Naive thymus-derived CD4-positive, alpha-beta T cell (primary cell): ENCODE measurements around the gene TMIE. TPM values are rescaled to one million over a fixed set of nuclear protein-coding genes. Genes with fewer than 3 reads are reported as not detected.
"Not testable (repeated sequence)": the region's sequence is repeated elsewhere in the genome, so short reads cannot be mapped to it uniquely, and the experiment has no call there.

Experiments
- ATAC-seq: fragments of 150-1000 bp; cut with Tn5 transposase; 2 replicates; pipeline ENCODE4 v1.10.0; 2021; ENCODE audit warnings: mild to moderate bottlenecking, moderate library complexity
- CTCF ChIA-PET: fragments of 350-600 bp; sonication (Branson Sonifier 250); formaldehyde crosslinking; loops from one replicate; lab custom pipeline; 2021; ENCODE audit warnings: antibody characterized with exemption; lab: Charles Lee
- POLR2A ChIA-PET: fragments of 350-600 bp; sonication (Branson Sonifier 250); formaldehyde crosslinking; loops from one replicate; lab custom pipeline; 2021; ENCODE audit warnings: antibody characterized with exemption, inconsistent platforms; lab: Charles Lee
- DNase-seq, 9 donors: peaks; one replicate each; pipeline versions ENCODE4 v3.0.0 to v3.0.0-alpha.2; 2020 to 2022; ENCODE audit warnings: mixed read lengths in 1 of 9
- H3K27ac ChIP-seq: one replicate; pipeline ENCODE4 v1.7.0; 2013; ENCODE audit warnings: mild to moderate bottlenecking, low read depth, low read length, moderate library complexity
- H3K27me3 ChIP-seq, 2 donors: one replicate each; pipeline ENCODE4 v1.7.0; 2013; ENCODE audit warnings: low read length in 2 of 2, mild to moderate bottlenecking in 2 of 2, moderate library complexity in 2 of 2; ENCODE audit not compliant: control insufficient read depth in 2 of 2, insufficient read depth in 2 of 2
- H3K36me3 ChIP-seq, 3 experiments: 1 replicate in 2 of 3; 2 replicates in 1 of 3; pipeline ENCODE4 v1.7.0; 2013; ENCODE audit warnings: low read length in 3 of 3, mild to moderate bottlenecking in 3 of 3, moderate library complexity in 1 of 3; ENCODE audit not compliant: insufficient read depth in 3 of 3, control insufficient read depth in 2 of 3
- H3K4me1 ChIP-seq, 2 donors: one replicate each; pipeline ENCODE4 v1.7.0; 2013; ENCODE audit warnings: low read length in 2 of 2, mild to moderate bottlenecking in 2 of 2, moderate library complexity in 1 of 2; ENCODE audit not compliant: control insufficient read depth in 2 of 2, insufficient read depth in 2 of 2
- H3K4me3 ChIP-seq: 2 replicates; pipeline ENCODE4 v1.7.0; 2013; ENCODE audit warnings: mild to moderate bottlenecking, low read length
- H3K9me3 ChIP-seq, 3 experiments: 1 replicate in 2 of 3; 2 replicates in 1 of 3; pipeline ENCODE4 v1.7.0; 2013; ENCODE audit warnings: low read length in 3 of 3; ENCODE audit not compliant: control insufficient read depth in 2 of 3
- H3K27ac Mint-ChIP-seq, 9 donors: one replicate each; pipeline ENCODE4 v1.8.0; 2020 to 2022; ENCODE audit warnings: mixed read lengths in 9 of 9, mild to moderate bottlenecking in 8 of 9, moderate library complexity in 5 of 9, inconsistent platforms in 2 of 9
- H3K27me3 Mint-ChIP-seq, 5 donors: one replicate each; pipeline ENCODE4 v1.8.0; 2021 to 2022; ENCODE audit warnings: mixed read lengths in 5 of 5, mild to moderate bottlenecking in 1 of 5
- H3K36me3 Mint-ChIP-seq, 5 donors: one replicate each; pipeline ENCODE4 v1.8.0; 2020 to 2022; ENCODE audit warnings: mixed read lengths in 5 of 5, mild to moderate bottlenecking in 3 of 5, inconsistent platforms in 1 of 5
- H3K4me1 Mint-ChIP-seq, 7 donors: one replicate each; pipeline ENCODE4 v1.8.0; 2020 to 2022; ENCODE audit warnings: mixed read lengths in 7 of 7, mild to moderate bottlenecking in 3 of 7, inconsistent platforms in 1 of 7
- H3K4me3 Mint-ChIP-seq, 10 donors: one replicate each; pipeline ENCODE4 v1.8.0; 2020 to 2022; ENCODE audit warnings: mild to moderate bottlenecking in 10 of 10, mixed read lengths in 10 of 10, moderate library complexity in 6 of 10, inconsistent platforms in 2 of 10
- H3K9me3 Mint-ChIP-seq, 11 donors: one replicate each; pipeline ENCODE4 v1.8.0; 2020 to 2022; ENCODE audit warnings: mixed read lengths in 11 of 11, mild to moderate bottlenecking in 4 of 11, inconsistent platforms in 1 of 11, moderate library complexity in 1 of 11
- intact Hi-C, 2 donors: fragments of 100-400 bp; cut with micrococcal nuclease; formaldehyde crosslinking; loops; one replicate each; pipeline ENCODE4 v1.15.1; 2023
- polyA plus RNA-seq, 2 donors: library from polyadenylated mRNA; unstranded; fragments of 300-500 nt; fragmentation: Illumina TruSeq; gene quantifications; one replicate each; pipeline ENCODE4 v1.2.3, GENCODE V29; 2021
- total RNA-seq, 6 experiments: library from RNA in 5 of 6; stranded (reverse) in 5 of 6; gene quantifications; 1 replicate in 5 of 6; 2 replicates in 1 of 6; pipeline ENCODE4 v1.2.3 and lab custom pipeline; 2021 to 2026

The TMIE gene
- total and polyA plus RNA-seq, 7 experiments from 2014 or later = 0.31 to 5.6 (median 5.1) TPM

DNA sequence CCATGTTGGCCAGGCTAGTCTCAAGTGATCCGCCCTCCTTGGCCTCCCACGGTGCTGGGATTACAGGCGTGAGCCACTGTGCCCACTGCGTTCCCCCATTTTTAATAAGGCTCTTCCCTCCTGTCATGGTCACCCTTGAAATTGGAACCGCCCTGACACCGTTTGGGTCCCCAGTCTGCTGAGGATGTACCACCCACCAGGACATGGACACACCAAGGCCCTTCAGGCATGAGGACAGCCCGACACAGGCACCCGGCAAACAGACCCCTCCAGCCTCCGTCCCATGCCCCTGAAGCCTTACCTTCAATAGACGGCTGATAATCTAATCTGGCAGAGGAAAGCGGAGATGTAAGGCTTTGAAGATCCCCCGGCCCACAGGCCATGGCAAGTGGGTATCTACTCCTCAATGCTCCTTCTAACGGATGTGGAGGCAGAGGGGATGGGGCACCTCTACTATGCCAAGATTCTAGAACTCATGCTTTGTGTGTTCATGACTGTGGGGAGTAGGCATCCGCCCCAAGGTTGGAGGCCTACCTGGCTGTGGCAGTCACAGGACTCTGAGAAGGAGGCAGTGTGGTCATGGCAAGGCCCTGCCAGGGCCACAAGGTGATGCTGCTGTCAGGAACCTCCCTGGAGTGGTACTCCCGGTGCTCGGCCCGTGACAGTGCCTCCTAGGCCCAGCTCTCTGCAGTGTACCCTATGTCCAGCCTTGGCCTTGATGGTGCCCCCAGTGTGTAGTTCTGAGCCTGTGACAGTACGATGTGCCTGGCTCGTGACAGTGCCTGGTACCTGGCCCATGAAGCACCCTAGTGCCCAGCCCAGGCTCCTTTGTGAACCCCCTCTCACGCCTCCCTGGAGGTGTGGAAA, 35.0 kb downstream of the TMIE start:
- Mint-ChIP-seq H3K9me3 (peaks cover 0 to 4% (median 0%) of the 10 kb centered on the region in 11 donors), H3K4me3 (no peak overlapping the region), H3K36me3 (no peaks in the 10 kb centered on the region), H3K27ac (no peak overlapping the region), H3K27me3 (peaks cover 3 to 20% (median 13%) of the 10 kb centered on the region in 5 donors), H3K4me1 (no peaks in the 10 kb centered on the region)
- H3K27ac ChIP-seq = no peak overlapping the region
- DNase-seq = no peak
- no peaks in the 10 kb centered on the region for H3K4me1 ChIP-seq
- H3K9me3 ChIP-seq = no peaks in the 10 kb centered on the region
- no peak overlapping the region for H3K4me3 ChIP-seq
- ChIA-PET POLR2A (no interaction called here), CTCF (no interaction called here)
- no peaks in the 10 kb centered on the region for H3K27me3 ChIP-seq
- intact Hi-C loops = no loop called here
- ATAC-seq = no peak
- H3K36me3 ChIP-seq = no peaks in the 10 kb centered on the region

DNA sequence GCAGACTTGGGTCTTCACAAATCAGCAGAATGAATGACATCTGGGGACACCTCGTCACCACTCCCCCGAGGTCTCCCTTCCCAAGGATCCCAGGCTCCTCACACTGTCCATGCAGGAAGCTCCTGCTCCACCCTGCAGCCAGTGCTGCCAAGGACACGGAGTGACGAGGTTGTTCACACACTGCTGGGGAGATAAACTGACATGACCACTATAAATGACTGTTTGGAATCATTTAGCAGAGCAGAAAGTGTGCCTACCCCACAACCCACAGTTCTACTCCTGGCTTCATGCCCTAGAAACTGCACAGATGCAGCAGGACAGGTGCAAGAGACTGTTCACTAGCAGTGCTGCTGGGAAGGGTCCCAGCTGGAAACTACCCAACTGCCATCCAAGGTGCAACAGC, 36.1 kb downstream of the TMIE start:
- H3K4me1 Mint-ChIP-seq = no peaks in the 10 kb centered on the region
- Histone ChIP-seq H3K4me3 (no peak overlapping the region), H3K4me1 (no peaks in the 10 kb centered on the region), H3K36me3 (no peaks in the 10 kb centered on the region), H3K9me3 (no peaks in the 10 kb centered on the region), H3K27me3 (no peaks in the 10 kb centered on the region), H3K27ac (no peak overlapping the region)
- intact Hi-C loops = no loop called here
- H3K27ac Mint-ChIP-seq = no peak overlapping the region
- POLR2A ChIA-PET = no interaction called here
- peaks cover 0 to 4% (median 0%) of the 10 kb centered on the region in 11 donors for H3K9me3 Mint-ChIP-seq
- ATAC-seq = no peak
- no peak overlapping the region for H3K4me3 Mint-ChIP-seq
- no peak for DNase-seq
- peaks cover 2 to 20% (median 13%) of the 10 kb centered on the region in 5 donors for H3K27me3 Mint-ChIP-seq
- CTCF ChIA-PET = no interaction called here
- no peaks in the 10 kb centered on the region for H3K36me3 Mint-ChIP-seq

DNA sequence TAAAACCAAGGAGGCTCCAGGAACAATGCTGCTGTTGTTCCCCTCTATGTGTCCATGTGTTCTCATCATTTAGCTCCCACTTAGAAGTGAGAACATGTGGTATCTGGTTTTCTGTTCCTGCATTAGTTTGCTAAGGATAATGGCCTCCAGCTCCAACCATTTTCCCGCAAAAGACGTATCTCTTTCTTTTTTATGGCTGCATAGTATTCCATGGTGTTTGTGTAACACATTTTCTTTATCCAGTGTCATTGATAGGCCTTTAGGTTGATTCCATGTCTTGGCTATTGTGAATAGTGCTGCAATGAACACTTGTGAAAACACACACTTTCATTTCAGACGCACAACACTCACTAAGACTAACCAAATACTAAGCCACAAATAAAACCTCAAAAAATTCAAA, 38.4 kb downstream of the TMIE start:
- not testable (repeated sequence) for DNase-seq, H3K36me3 Mint-ChIP-seq

DNA sequence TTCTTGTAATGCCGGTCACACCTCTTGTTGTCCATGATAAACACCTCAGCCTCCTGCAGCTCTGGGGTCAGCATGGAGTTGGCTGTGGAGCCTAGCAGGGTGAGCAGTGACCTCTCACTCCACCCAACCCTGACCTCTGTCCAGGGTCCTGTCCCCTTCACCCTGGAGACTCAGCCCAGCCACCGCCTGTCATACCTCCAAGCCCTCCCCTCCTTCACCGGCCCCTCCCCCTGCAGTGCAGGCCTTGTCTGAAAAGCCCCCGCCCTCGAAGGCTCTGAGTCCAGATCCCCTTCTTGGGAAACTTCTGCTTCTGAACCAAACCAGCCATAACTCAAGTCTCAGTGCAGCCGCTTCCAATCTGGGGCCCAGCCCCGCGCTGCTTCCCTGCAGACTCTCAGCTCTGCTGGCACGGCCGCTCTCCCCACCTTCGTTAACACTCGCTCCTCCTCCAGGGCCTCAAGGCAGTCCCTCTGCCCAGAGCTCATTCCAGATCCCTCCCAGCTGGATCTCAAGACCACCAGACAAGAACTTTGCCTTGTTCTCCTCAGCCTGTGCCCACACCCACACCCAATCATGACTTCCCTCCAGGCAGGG, 41.9 kb downstream of the TMIE start:
- H3K27ac Mint-ChIP-seq = peak overlapping the region in 1 of 9 donors; percentile 47
- POLR2A ChIA-PET = no interaction called here

More for the DNA sequence above, 38.4 kb downstream of the TMIE start:
- intact Hi-C loops, H3K36me3 ChIP-seq, H3K27me3 ChIP-seq, H3K4me3 ChIP-seq, H3K27ac ChIP-seq, CTCF ChIA-PET, ATAC-seq, H3K4me3 Mint-ChIP-seq, H3K4me1 Mint-ChIP-seq, H3K4me1 ChIP-seq, H3K27ac Mint-ChIP-seq, H3K9me3 Mint-ChIP-seq, POLR2A ChIA-PET, H3K9me3 ChIP-seq: not testable (repeated sequence)
- peaks cover 0 to 18% (median 13%) of the 10 kb centered on the region in 5 donors for H3K27me3 Mint-ChIP-seq

DNA sequence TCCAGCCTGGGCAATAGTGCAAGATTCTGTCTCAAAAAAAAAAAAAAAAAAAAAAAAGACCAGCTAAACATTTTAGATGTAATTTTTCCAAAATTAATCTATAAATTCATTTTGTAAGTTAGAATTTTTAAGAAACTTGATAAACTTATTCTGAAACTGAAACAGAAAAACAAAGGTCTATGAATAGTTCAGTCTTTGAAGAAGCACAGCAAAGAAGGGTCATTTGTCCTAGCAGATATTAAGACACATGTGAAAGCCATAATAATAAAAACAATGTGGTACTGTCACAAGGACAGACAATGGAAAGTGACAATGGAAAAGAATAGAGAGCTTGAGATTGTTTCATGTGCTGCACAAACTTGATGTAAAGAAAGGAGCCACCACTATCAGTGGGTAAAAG, 45.5 kb downstream of the TMIE start:
- no peak overlapping the region for H3K27ac Mint-ChIP-seq
- no peak overlapping the region for H3K4me3 ChIP-seq
- no peaks in the 10 kb centered on the region for H3K4me1 ChIP-seq
- no peaks in the 10 kb centered on the region for H3K4me1 Mint-ChIP-seq
- CTCF ChIA-PET = interaction anchor here (0.6 kb wide), 1 partner anchor 1472 kb away, joined by 3 read pairs; no protein-coding TSS in a partner anchor
- no peaks in the 10 kb centered on the region for H3K27me3 ChIP-seq
- peaks cover 0 to 9% (median 0%) of the 10 kb centered on the region in 5 donors for H3K27me3 Mint-ChIP-seq
- no peaks in the 10 kb centered on the region for H3K9me3 Mint-ChIP-seq
- intact Hi-C loops = no loop called here
- no peaks in the 10 kb centered on the region for H3K36me3 Mint-ChIP-seq
- no peak for DNase-seq
- ATAC-seq = no peak
- H3K36me3 ChIP-seq = no peaks in the 10 kb centered on the region
- no peak overlapping the region for H3K4me3 Mint-ChIP-seq
- POLR2A ChIA-PET = no interaction called here
- no peak overlapping the region for H3K27ac ChIP-seq
- no peaks in the 10 kb centered on the region for H3K9me3 ChIP-seq

More for the DNA sequence above, 41.9 kb downstream of the TMIE start:
- H3K4me1 ChIP-seq = no peaks in the 10 kb centered on the region
- intact Hi-C loops = no loop called here
- no peak overlapping the region for H3K4me3 ChIP-seq
- Mint-ChIP-seq H3K36me3 (no peaks in the 10 kb centered on the region), H3K4me1 (no peaks in the 10 kb centered on the region), H3K9me3 (peaks cover 0 to 4% (median 0%) of the 10 kb centered on the region in 11 donors), H3K4me3 (no peak overlapping the region), H3K27me3 (peaks cover 0 to 15% (median 0%) of the 10 kb centered on the region in 5 donors)
- H3K36me3 ChIP-seq = no peaks in the 10 kb centered on the region
- no peak overlapping the region for H3K27ac ChIP-seq
- H3K9me3 ChIP-seq = no peaks in the 10 kb centered on the region
- H3K27me3 ChIP-seq = no peaks in the 10 kb centered on the region
- no peak for ATAC-seq
- CTCF ChIA-PET = no interaction called here
- DNase-seq = no peak

DNA sequence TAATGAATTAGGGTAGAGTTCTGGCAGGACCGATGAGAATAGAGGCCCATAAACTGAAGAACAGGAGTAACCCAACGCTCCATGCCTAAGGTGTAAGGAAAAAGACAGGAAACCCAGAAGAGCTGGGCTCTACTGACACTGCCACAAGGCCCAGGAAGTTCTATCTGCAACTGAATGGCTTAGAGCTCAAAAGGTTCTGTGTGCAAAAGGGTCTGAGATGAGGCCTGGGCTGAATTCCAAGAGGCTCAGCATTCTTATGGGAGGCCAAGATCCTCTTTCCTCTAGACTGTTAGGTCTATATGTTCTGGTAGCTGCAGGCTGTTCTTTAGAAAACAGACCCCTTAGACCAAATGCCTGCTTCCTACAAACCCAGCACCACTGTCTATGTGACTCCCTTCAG, 47.0 kb downstream of the TMIE start:
- peaks cover 0 to 6% (median 1%) of the 10 kb centered on the region in 7 donors for H3K4me1 Mint-ChIP-seq
- no peaks in the 10 kb centered on the region for H3K36me3 ChIP-seq
- intact Hi-C loops = no loop called here
- no peaks in the 10 kb centered on the region for H3K9me3 ChIP-seq
- no peaks in the 10 kb centered on the region for H3K4me1 ChIP-seq
- peaks cover 0 to 9% (median 0%) of the 10 kb centered on the region in 5 donors for H3K27me3 Mint-ChIP-seq
- ChIA-PET POLR2A (no interaction called here), CTCF (no interaction called here)
- H3K27ac ChIP-seq = no peak overlapping the region
- H3K27me3 ChIP-seq = no peaks in the 10 kb centered on the region
- no peak overlapping the region for H3K4me3 ChIP-seq
- DNase-seq (no peak), ATAC-seq (no peak)
- H3K4me3 Mint-ChIP-seq = no peak overlapping the region
- H3K27ac Mint-ChIP-seq = peak overlapping the region in 1 of 9 donors; percentile 47
- no peaks in the 10 kb centered on the region for H3K9me3 Mint-ChIP-seq
- H3K36me3 Mint-ChIP-seq = no peaks in the 10 kb centered on the region
